Measurements from ENCODE around the gene COA8.

The COA8 gene

GRCh38 chr14:103613517-103613916, 50.8 kb downstream of the COA8 start:
- no peak overlapping the region for H3K4me3 ChIP-seq (ENCODE audit: low read depth, low read length)
- H3K4me1 ChIP-seq (ENCODE audit: control insufficient read depth, insufficient read depth, low read length): no peaks in the 10 kb centered on the region
- no peaks in the 10 kb centered on the region for H3K36me3 ChIP-seq (ENCODE audit: control insufficient read depth, insufficient read depth, low read length)
- H3K9me3 ChIP-seq (ENCODE audit: control insufficient read depth, insufficient read depth, low read length): peaks cover 6% of the 10 kb centered on the region
- H3K9ac ChIP-seq (ENCODE audit: low read depth, low read length): no peak overlapping the region
- no peaks in the 10 kb centered on the region for H3K27me3 ChIP-seq (ENCODE audit: control insufficient read depth, insufficient read depth, low read length)

- Histone ChIP-seq H3K9me3 (ENCODE audit: control insufficient read depth, insufficient read depth, low read length) (no peaks in the 10 kb centered on the region), H3K4me1 (ENCODE audit: control insufficient read depth, insufficient read depth, low read length) (no peaks in the 10 kb centered on the region), H3K36me3 (ENCODE audit: control insufficient read depth, insufficient read depth, low read length) (no peaks in the 10 kb centered on the region), H3K27me3 (ENCODE audit: control insufficient read depth, insufficient read depth, low read length) (no peaks in the 10 kb centered on the region), H3K4me3 (ENCODE audit: low read depth, low read length) (no peak overlapping the region), H3K9ac (ENCODE audit: low read depth, low read length) (no peak overlapping the region)
These were observed 54.0 kb downstream of the COA8 start for GRCh38 chr14:103616635-103617300.

- Histone ChIP-seq H3K4me1 (ENCODE audit: control insufficient read depth, insufficient read depth, low read length) (no peaks in the 10 kb centered on the region), H3K9ac (ENCODE audit: low read depth, low read length) (no peak overlapping the region), H3K9me3 (ENCODE audit: control insufficient read depth, insufficient read depth, low read length) (no peaks in the 10 kb centered on the region), H3K27me3 (ENCODE audit: control insufficient read depth, insufficient read depth, low read length) (no peaks in the 10 kb centered on the region), H3K36me3 (ENCODE audit: control insufficient read depth, insufficient read depth, low read length) (no peaks in the 10 kb centered on the region), H3K4me3 (ENCODE audit: low read depth, low read length) (no peak overlapping the region)
These were observed 56.3 kb downstream of the COA8 start for GRCh38 chr14:103619057-103619456.

DNA sequence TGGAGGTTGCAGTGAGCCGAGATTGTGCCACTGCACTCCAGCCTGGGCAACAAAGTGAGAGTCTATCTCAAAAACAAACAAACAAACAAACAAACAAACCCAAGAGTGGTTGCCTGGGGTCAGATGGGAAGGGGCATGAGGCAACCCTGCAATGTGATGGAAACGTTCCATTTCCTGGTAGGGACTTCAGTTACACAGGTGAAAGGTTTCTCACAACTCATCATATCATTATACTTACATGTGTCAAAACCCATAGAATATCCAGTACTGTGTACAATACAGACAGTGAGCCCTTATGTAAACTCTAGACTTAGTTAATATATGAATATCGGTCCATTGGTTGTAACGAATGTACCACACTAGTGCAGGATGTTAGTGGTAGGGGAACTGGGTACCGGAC, 59.1 kb downstream of the COA8 start:
- H3K4me3 ChIP-seq (ENCODE audit: low read depth, low read length): no peak overlapping the region
- H3K9ac ChIP-seq (ENCODE audit: low read depth, low read length): no peak overlapping the region
- H3K36me3 ChIP-seq (ENCODE audit: control insufficient read depth, insufficient read depth, low read length): no peaks in the 10 kb centered on the region
- no peaks in the 10 kb centered on the region for H3K27me3 ChIP-seq (ENCODE audit: control insufficient read depth, insufficient read depth, low read length)
- no peaks in the 10 kb centered on the region for H3K9me3 ChIP-seq (ENCODE audit: control insufficient read depth, insufficient read depth, low read length)
- no peaks in the 10 kb centered on the region for H3K4me1 ChIP-seq (ENCODE audit: control insufficient read depth, insufficient read depth, low read length)

DNA sequence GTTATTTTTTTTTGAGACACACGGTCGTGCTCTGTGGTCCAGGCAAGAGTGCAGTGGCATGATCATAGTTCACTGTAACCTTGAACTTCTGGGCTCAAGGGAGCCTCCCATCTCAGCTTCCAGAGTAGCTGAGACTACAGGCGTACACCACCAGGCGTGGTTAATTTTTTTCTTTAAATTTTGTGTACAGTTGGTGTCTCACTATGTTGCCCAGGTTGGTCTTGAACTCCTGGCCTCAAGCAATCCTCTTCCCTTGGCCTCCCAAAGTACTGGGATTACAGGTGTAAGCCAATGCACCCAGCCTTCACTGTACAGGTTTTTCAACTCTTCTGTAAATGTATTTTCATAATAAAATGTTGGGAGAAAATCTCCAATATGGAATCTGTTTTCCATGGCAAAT, 60.5 kb downstream of the COA8 start:
- peaks cover 2% of the 10 kb centered on the region for H3K4me1 ChIP-seq (ENCODE audit: control insufficient read depth, insufficient read depth, low read length)
- H3K9me3 ChIP-seq (ENCODE audit: control insufficient read depth, insufficient read depth, low read length): no peaks in the 10 kb centered on the region
- no peak overlapping the region for H3K4me3 ChIP-seq (ENCODE audit: low read depth, low read length)
- H3K36me3 ChIP-seq (ENCODE audit: control insufficient read depth, insufficient read depth, low read length): no peaks in the 10 kb centered on the region
- H3K9ac ChIP-seq (ENCODE audit: low read depth, low read length): no peak overlapping the region
- no peaks in the 10 kb centered on the region for H3K27me3 ChIP-seq (ENCODE audit: control insufficient read depth, insufficient read depth, low read length)

- Histone ChIP-seq H3K4me1 (ENCODE audit: control insufficient read depth, insufficient read depth, low read length) (peaks cover 2% of the 10 kb centered on the region), H3K36me3 (ENCODE audit: control insufficient read depth, insufficient read depth, low read length) (no peaks in the 10 kb centered on the region), H3K27me3 (ENCODE audit: control insufficient read depth, insufficient read depth, low read length) (no peaks in the 10 kb centered on the region), H3K9ac (ENCODE audit: low read depth, low read length) (no peak overlapping the region), H3K4me3 (ENCODE audit: low read depth, low read length) (no peak overlapping the region), H3K9me3 (ENCODE audit: control insufficient read depth, insufficient read depth, low read length) (no peaks in the 10 kb centered on the region)
These were observed 61.2 kb downstream of the COA8 start for GRCh38 chr14:103623883-103624482.

DNA sequence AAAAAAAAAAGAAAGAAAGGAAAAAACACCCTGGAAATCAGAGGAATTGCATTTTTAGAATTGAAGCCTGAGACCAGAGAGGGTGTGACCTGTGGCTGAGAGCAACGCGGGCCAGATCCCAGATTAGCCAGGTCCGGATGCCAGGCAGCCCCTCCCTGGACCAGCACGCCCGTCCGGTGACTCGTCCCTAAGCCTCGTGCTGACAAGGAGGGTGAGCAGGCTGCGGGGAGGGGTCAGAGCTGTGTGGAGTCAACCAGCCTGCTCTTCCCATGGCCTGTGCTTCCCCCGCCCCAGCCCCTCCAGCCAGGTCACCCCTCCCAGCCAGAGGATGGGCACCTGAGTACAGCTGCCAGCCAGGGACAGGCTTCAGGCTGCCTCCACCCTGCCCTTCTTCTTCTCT, 62.1 kb downstream of the COA8 start:
- Histone ChIP-seq H3K9me3 (ENCODE audit: control insufficient read depth, insufficient read depth, low read length) (no peaks in the 10 kb centered on the region), H3K4me3 (ENCODE audit: low read depth, low read length) (no peak overlapping the region), H3K9ac (ENCODE audit: low read depth, low read length) (no peak overlapping the region)

DNA sequence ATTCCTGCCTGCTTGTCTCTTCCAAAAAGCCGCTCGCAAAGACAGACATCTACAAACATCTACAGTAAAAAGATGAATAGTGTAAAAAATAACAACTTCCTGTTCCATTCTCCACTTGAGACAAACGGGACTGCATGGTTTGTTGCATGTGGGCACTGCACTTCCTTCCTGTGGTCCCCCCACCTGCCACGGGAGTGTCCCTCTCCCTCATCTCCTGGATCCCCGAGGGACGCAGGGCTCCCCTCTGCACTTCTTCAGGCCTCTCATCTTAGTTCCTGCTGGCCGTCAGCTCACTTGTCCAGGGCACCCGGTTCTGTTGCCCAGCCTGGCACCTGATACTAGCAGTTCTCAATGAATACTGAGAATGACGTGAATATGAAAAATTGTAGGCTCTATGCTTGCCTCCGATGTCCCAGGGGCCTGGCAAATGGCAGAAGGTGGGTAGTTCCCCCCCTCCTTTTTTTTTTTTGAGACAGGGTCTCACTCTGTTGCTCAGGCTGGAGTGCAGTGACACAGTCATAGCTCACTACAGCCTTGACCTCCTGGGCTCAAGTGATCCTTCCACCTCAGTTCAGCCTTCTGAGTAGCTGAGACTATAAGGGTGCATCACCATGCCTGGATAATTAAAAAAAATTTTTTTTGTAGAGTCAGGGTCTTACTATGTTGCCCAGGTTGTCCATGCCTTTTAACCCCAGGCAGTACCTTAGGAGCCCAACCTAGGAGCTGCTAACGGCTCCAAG, 62.8 kb downstream of the COA8 start:
- H3K4me1 ChIP-seq (ENCODE audit: control insufficient read depth, insufficient read depth, low read length): peaks cover 4% of the 10 kb centered on the region
- H3K27me3 ChIP-seq (ENCODE audit: control insufficient read depth, insufficient read depth, low read length): no peaks in the 10 kb centered on the region
- no peaks in the 10 kb centered on the region for H3K36me3 ChIP-seq (ENCODE audit: control insufficient read depth, insufficient read depth, low read length)
- H3K9me3 ChIP-seq (ENCODE audit: control insufficient read depth, insufficient read depth, low read length): no peaks in the 10 kb centered on the region
- no peak overlapping the region for H3K9ac ChIP-seq (ENCODE audit: low read depth, low read length)
- H3K4me3 ChIP-seq (ENCODE audit: low read depth, low read length): no peak overlapping the region

More for the DNA sequence above, 62.1 kb downstream of the COA8 start:
- H3K36me3 ChIP-seq (ENCODE audit: control insufficient read depth, insufficient read depth, low read length): no peaks in the 10 kb centered on the region
- no peaks in the 10 kb centered on the region for H3K27me3 ChIP-seq (ENCODE audit: control insufficient read depth, insufficient read depth, low read length)
- H3K4me1 ChIP-seq (ENCODE audit: control insufficient read depth, insufficient read depth, low read length): peaks cover 2% of the 10 kb centered on the region

GRCh38 chr14:103626146-103626850, 63.5 kb downstream of the COA8 start:
- Histone ChIP-seq H3K9ac (ENCODE audit: low read depth, low read length) (no peak overlapping the region), H3K36me3 (ENCODE audit: control insufficient read depth, insufficient read depth, low read length) (no peaks in the 10 kb centered on the region), H3K9me3 (ENCODE audit: control insufficient read depth, insufficient read depth, low read length) (no peaks in the 10 kb centered on the region), H3K4me1 (ENCODE audit: control insufficient read depth, insufficient read depth, low read length) (peaks cover 8% of the 10 kb centered on the region), H3K27me3 (ENCODE audit: control insufficient read depth, insufficient read depth, low read length) (no peaks in the 10 kb centered on the region), H3K4me3 (ENCODE audit: low read depth, low read length) (no peak overlapping the region)

DNA sequence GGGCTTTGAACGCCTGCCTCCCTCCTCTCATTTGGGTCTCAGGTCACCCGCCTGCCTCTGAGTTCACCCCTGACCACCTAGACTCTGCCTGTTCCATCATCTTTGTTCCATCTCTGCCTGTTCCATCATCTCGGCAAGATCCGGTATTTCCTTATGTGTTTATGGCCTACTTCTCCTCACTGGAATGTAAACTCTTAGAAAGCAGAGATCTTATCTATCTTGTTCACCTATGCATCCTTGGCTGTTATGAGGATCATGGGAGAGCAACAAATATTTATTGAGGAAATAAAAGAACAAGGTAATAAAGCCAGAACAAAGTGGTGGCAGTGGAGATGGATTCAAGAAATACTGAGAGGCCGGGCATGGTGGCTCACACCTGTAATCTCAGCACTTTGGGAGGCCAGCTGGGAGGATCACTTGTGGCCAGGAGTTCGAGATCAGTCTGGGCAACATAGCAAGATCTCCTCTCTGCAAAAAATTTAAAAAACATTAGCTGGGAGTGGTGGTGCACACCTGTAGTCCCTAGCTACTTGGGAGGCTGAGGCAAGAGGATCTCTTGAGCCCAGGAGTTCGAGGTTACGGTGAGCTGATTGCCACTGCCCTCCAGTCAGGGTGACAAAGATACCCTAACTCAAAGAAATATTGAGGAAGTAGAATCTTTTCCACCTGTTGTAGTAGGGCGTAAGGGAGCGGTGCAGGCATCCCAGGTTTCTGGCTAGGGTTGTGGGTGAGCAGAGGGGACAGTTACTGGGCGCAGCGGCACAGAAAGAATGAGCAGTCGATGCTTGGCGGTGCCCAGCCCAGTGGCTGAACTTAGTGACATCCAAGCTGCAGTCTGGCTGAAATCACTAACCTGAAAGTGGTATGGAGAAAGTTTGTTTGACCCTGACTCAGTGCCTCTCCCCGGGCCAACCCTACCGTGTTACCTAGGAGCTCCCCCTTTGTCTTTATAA, 64.6 kb downstream of the COA8 start:
- Histone ChIP-seq H3K9me3 (ENCODE audit: control insufficient read depth, insufficient read depth, low read length) (no peaks in the 10 kb centered on the region), H3K4me1 (ENCODE audit: control insufficient read depth, insufficient read depth, low read length) (peaks cover 8% of the 10 kb centered on the region), H3K9ac (ENCODE audit: low read depth, low read length) (peak overlapping the region; percentile 83), H3K4me3 (ENCODE audit: low read depth, low read length) (peak overlapping the region; percentile 88), H3K27me3 (ENCODE audit: control insufficient read depth, insufficient read depth, low read length) (no peaks in the 10 kb centered on the region), H3K36me3 (ENCODE audit: control insufficient read depth, insufficient read depth, low read length) (no peaks in the 10 kb centered on the region)

DNA sequence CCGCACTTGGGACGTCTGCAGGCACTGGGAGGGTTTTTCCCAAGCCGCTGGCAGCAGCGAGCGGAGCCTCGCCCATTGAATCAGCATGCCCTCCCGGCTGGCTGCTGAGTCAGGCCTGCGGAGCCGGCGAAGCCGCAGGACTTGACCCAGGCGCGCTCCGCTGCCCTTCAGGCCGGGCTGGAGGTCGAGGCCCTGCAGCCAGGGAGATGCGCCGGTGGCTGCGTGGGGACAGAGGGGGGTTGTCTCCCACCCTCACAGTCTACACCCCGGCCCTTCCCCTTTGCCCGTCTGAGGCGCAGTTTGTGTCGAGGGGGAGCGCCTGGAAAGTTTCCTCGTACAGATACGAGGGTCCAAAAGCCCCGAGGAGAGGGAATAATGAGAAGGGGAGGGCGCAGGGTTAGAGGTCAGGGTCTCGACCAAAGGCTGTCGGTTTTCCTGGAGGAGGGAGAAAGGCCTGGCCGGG, 65.5 kb downstream of the COA8 start:
- H3K36me3 ChIP-seq (ENCODE audit: control insufficient read depth, insufficient read depth, low read length): no peaks in the 10 kb centered on the region
- peaks cover 8% of the 10 kb centered on the region for H3K4me1 ChIP-seq (ENCODE audit: control insufficient read depth, insufficient read depth, low read length)
- H3K4me3 ChIP-seq (ENCODE audit: low read depth, low read length): peak overlapping the region; percentile 88
- no peaks in the 10 kb centered on the region for H3K27me3 ChIP-seq (ENCODE audit: control insufficient read depth, insufficient read depth, low read length)
- H3K9ac ChIP-seq (ENCODE audit: low read depth, low read length): peak overlapping the region; percentile 83
- no peaks in the 10 kb centered on the region for H3K9me3 ChIP-seq (ENCODE audit: control insufficient read depth, insufficient read depth, low read length)

Data from iPS-15b (cell line).